HG03135 (cell line): ENCODE measurements around the gene CLSTN2.

ENCODE experiments used
- ATAC-seq: cut with Tn5 transposase; IDR thresholded peaks from one replicate; pipeline ENCODE4 v1.9.1; 2021; ENCODE audit warnings: mild to moderate bottlenecking, moderate library complexity; ENCODE audit not compliant: unreplicated experiment

The CLSTN2 gene

GRCh38 chr3:140365872-140366697 lies 431.1 kb downstream of the CLSTN2 start:
- ATAC-seq: no peak

GRCh38 chr3:140368223-140368811 lies 433.3 kb downstream of the CLSTN2 start:
- no peak for ATAC-seq

GRCh38 chr3:140370686-140371085 lies 435.7 kb downstream of the CLSTN2 start:
- no peak for ATAC-seq

GRCh38 chr3:140373234-140373633 lies 438.2 kb downstream of the CLSTN2 start:
- ATAC-seq: no peak

GRCh38 chr3:140375002-140375401 lies 440.0 kb downstream of the CLSTN2 start:
- no peak for ATAC-seq

GRCh38 chr3:140376136-140376889 lies 441.3 kb downstream of the CLSTN2 start:
- no peak for ATAC-seq

GRCh38 chr3:140377644-140378043 lies 442.7 kb downstream of the CLSTN2 start:
- no peak for ATAC-seq

- no peak for ATAC-seq
These were observed 443.8 kb downstream of the CLSTN2 start for GRCh38 chr3:140378571-140379340.

GRCh38 chr3:140384028-140384771 lies 449.2 kb downstream of the CLSTN2 start:
- ATAC-seq: no peak

- no peak for ATAC-seq
These were observed 449.9 kb downstream of the CLSTN2 start for GRCh38 chr3:140384876-140385275.

- no peak for ATAC-seq
These were observed 451.5 kb downstream of the CLSTN2 start for GRCh38 chr3:140386357-140387100.

- no peak for ATAC-seq
These were observed 452.3 kb downstream of the CLSTN2 start for GRCh38 chr3:140387244-140387643.

GRCh38 chr3:140388202-140388922 lies 453.4 kb downstream of the CLSTN2 start:
- ATAC-seq: no peak

- no peak for ATAC-seq
These were observed 456.1 kb downstream of the CLSTN2 start for GRCh38 chr3:140391061-140391460.

- no peak for ATAC-seq
These were observed 459.6 kb downstream of the CLSTN2 start for GRCh38 chr3:140394488-140395133.

- ATAC-seq: no peak
These were observed 460.4 kb downstream of the CLSTN2 start for GRCh38 chr3:140395134-140396075.

GRCh38 chr3:140396110-140396509 lies 461.1 kb downstream of the CLSTN2 start:
- no peak for ATAC-seq
